Activated CD8-positive, alpha-beta memory T cell treated with anti-CD3 and anti-CD28 coated beads, Interleukin-2, amount 50 U/mL, for 24 hours (primary cell): Measurements from ENCODE around the gene ATP9B.

Source experiments
- DNase-seq: peaks from one replicate; pipeline ENCODE4 v3.0.0-alpha.2; 2020; ENCODE audit errors: extremely low read depth

Gene ATP9B

GRCh38 chr18:79379931-79380815 lies 311.0 kb downstream of the ATP9B start:
- DNase-seq: no peak

DNA sequence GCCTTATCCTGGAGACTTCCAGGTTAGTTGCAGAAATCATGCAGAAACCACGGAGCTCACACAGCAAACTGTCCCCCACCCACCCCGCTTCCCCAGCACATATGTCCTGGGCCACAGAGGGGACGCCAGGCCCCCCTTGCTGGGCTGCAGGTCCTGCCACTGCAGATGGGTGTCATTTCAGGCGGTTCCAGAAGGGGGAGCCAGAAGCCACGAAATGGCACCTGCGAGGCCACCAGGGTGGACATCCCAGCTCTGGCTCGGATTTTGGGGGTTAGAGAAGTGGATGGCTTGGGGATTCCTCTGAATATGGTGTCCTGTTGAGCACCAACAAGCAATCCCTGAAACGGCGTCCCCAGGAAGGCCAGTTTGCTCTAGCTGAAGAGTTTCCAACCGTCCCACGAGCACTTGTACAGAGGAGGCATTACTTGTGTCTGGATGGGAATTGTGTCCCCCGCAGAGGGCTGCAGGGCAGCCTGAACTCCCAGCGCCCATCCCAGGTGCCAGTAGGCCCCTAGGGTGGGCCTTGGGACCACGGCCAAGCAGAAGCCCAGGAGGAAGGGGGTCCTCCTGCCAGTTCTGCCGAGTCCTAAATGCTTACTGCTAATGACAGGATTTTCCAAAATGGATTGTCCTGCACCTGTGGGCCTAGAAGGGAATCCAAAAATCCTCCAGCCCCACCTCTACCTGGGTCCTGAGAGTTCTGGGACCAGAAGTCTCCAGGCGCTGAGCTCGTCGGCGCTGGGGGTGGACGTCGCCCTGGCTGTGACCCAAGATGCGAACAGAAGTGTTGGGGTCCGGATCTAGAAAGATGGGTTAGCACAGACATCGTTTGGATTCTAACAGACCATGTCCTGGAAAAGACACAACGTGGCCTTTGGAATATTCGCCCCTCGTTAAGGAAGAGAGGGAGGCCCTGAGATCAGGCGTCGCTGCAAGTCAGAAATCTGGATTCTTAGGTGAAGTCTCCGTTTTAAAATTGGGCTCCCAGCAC lies 311.9 kb downstream of the ATP9B start:
- DNase-seq: peak; percentile 54

DNA sequence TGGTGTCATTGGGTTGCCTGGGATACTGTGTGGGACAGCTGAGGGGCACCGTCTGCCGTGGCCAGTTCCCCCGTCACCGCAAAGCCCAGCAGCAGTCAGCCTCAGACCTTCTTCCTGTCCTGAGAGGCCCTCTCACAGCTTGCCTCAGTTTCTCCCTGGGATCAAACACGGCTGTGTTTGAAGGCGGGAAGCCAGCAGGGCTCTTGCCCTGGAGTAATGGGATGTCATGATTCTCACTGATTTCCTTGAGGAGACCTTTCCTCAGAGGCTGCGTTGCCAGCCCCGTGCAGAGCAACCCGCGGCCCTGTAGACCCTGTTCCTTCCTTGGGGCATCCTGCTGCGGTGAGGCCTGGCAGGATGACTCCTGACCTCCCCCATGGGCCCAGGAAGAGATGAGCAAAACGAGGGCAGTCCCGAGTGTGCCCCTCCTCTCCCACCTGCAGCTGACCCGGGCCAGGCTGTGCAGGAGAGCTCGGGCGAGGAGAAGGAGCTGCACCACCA lies 312.7 kb downstream of the ATP9B start:
- no peak for DNase-seq

GRCh38 chr18:79382681-79383387 lies 313.6 kb downstream of the ATP9B start:
- DNase-seq: no peak

DNA sequence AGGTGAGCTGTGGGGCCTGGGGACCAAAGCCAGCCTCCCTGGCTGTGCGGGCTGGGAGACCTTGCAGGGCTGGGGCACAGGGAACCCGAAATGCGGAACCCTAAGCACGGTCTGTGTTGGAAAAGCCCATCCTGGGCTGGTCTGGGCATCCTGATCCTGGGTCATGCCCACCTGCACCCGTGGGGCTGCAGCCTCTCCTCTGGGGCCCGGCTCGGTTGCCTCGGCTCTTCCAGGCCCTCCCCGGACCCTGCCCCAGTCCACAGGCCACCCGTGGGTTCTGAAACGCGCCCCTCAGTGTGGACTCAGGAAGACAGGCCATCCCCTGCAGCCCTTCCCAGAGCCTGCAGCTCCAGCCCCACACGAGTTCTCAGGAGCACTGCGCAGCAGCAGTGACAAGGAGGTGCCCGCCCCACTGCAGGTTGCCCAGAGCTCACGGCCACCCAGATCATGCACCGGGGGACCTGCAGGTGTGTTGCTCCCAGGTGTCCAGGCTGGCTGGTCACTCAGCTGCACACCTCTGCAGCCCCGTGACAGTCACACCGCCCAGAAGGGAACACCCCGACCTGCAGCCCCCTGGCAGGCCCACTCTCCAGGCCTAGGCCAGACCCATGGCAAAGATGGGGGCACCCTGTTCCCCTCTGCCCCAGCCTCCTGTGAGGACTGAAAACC lies 314.3 kb downstream of the ATP9B start:
- DNase-seq: no peak

- DNase-seq: no peak
Observed at GRCh38 chr18:79384151-79384807, 315.1 kb downstream of the ATP9B start.

DNA sequence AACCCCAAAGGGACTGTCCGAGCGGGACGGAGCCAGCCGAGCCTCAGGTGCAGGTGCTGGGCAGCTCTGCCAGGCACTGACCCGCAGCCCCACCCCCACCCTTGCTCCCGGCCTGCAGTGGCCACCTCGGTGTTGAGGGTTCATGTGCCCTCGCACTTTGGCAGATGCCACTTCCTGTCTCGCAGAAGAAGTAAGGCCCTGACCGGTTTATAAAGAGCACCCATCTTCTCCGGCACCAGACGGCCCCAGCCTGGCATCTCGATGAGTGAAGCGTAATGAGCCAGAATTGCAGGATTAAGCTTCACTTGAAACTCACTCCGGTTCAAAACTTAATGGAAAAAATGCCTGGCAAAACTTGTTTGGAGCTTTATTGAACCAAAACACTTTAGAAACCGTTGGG lies 315.6 kb downstream of the ATP9B start:
- DNase-seq: no peak

- DNase-seq: no peak
Observed at GRCh38 chr18:79385326-79385707, 316.1 kb downstream of the ATP9B start.

GRCh38 chr18:79385708-79386341 lies 316.6 kb downstream of the ATP9B start:
- DNase-seq: no peak

DNA sequence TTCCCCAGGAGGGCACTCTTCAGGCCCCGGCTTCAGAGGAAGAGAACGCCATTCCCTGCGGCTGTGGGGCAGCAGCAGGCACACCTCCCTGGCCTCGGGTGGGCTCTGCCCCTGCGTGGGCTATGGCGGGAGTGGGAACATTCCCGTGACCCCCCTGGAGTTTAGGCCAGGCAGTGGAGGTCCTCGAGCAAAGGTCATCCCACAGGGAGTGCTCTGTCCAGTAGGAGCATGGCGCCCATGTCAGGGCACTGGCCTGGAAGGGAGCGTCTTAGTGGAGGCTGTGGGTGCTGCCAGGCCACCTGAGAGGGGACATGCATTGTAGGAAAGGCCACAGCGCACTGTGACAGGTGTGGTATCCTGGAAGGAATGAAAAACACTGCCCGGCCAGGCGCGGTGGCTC lies 317.4 kb downstream of the ATP9B start:
- no peak for DNase-seq

- no peak for DNase-seq
Observed at GRCh38 chr18:79387214-79387613, 318.0 kb downstream of the ATP9B start.

- DNase-seq: no peak
Observed at GRCh38 chr18:79387615-79388014, 318.4 kb downstream of the ATP9B start.

- no peak for DNase-seq
Observed at GRCh38 chr18:79388043-79388442, 318.8 kb downstream of the ATP9B start.

DNA sequence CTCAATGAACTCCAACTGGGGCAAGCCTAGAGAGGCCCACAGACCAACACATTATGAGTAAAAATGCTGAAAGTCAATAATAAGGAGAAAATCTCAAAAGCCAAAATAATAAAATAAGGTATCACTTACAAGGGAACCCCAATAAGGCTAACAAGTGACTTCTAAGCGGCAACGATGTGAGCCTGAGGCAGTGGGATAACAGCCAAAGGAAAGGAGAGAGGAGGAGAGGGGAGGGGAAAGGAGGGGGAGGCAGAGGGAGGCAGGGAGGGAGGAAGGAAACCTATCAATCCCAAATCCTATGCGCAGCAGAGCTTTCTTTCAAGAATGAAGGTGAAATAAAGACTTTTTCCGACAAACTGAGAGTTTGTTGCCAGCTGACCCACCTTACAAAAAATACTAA lies 320.5 kb downstream of the ATP9B start:
- DNase-seq: no peak

- DNase-seq: no peak
Observed at GRCh38 chr18:79392226-79392625, 323.0 kb downstream of the ATP9B start.

GRCh38 chr18:79393181-79393634 lies 324.0 kb downstream of the ATP9B start:
- no peak for DNase-seq

- DNase-seq: no peak
Observed at GRCh38 chr18:79393635-79394533, 324.7 kb downstream of the ATP9B start.

- peak; percentile 51 for DNase-seq
Observed at GRCh38 chr18:79394534-79395307, 325.5 kb downstream of the ATP9B start.
